HUDEP-2 (cell line): Measurements from ENCODE around the gene PDK4.
"Not testable (repeated sequence)": the region's sequence is repeated elsewhere in the genome, so short reads cannot be mapped to it uniquely, and the experiment has no call there.

ENCODE experiments used
- DNase-seq, 76 experiments: peaks; one replicate each; lab custom pipeline; 2025; ENCODE audit not compliant: unreplicated experiment in 76 of 76; lab: John Stamatoyannopoulos, UW

The PDK4 gene

GRCh38 chr7:95605275-95605674, 9.0 kb upstream of the PDK4 start:
- no peak for DNase-seq

GRCh38 chr7:95604811-95605210, 8.5 kb upstream of the PDK4 start:
- not testable (repeated sequence) for DNase-seq

GRCh38 chr7:95604397-95604796, 8.1 kb upstream of the PDK4 start:
- not testable (repeated sequence) for DNase-seq

- DNase-seq, result no peak
Observed at GRCh38 chr7:95602421-95602820, 6.1 kb upstream of the PDK4 start.

GRCh38 chr7:95601316-95601715, 5.0 kb upstream of the PDK4 start:
- no peak for DNase-seq

- DNase-seq, result no peak
Observed at GRCh38 chr7:95599069-95599468, 2.8 kb upstream of the PDK4 start.

- DNase-seq, result no peak
Observed at GRCh38 chr7:95598511-95598910, 2.2 kb upstream of the PDK4 start.

GRCh38 chr7:95595746-95596197, 544 bp downstream of the PDK4 start:
- DNase-seq, result no peak

GRCh38 chr7:95594185-95594584, 2.1 kb downstream of the PDK4 start:
- no peak for DNase-seq

GRCh38 chr7:95593343-95593742, 3.0 kb downstream of the PDK4 start:
- DNase-seq, result no peak

GRCh38 chr7:95592570-95592969, 3.7 kb downstream of the PDK4 start:
- DNase-seq, result no peak

GRCh38 chr7:95590387-95591248, 5.7 kb downstream of the PDK4 start:
- no peak for DNase-seq

GRCh38 chr7:95589766-95590165, 6.5 kb downstream of the PDK4 start:
- no peak for DNase-seq

GRCh38 chr7:95589031-95589430, 7.3 kb downstream of the PDK4 start:
- DNase-seq, result no peak

- DNase-seq, result no peak
Observed at GRCh38 chr7:95586951-95587301, 9.4 kb downstream of the PDK4 start.

- DNase-seq, result no peak
Observed at GRCh38 chr7:95585426-95585789, 10.9 kb downstream of the PDK4 start.

GRCh38 chr7:95584769-95585425, 11.4 kb downstream of the PDK4 start:
- no peak for DNase-seq

- DNase-seq, result no peak
Observed at GRCh38 chr7:95583834-95584621, 12.3 kb downstream of the PDK4 start.

- DNase-seq, result no peak
Observed at GRCh38 chr7:95582578-95583293, 13.6 kb downstream of the PDK4 start.

GRCh38 chr7:95581467-95581866, 14.8 kb downstream of the PDK4 start:
- no peak for DNase-seq

GRCh38 chr7:95579318-95579717, 17.0 kb downstream of the PDK4 start:
- no peak for DNase-seq
